ENCODE data around the gene NNT. TPM values are rescaled to one million over a fixed set of nuclear protein-coding genes. Genes with fewer than 3 reads are reported as not detected.
"Not testable (repeated sequence)": the region's sequence is repeated elsewhere in the genome, so short reads cannot be mapped to it uniquely, and the experiment has no call there.

Gene NNT
- total RNA-seq, 1 donor from 2014 or later: 64.8 TPM

DNA sequence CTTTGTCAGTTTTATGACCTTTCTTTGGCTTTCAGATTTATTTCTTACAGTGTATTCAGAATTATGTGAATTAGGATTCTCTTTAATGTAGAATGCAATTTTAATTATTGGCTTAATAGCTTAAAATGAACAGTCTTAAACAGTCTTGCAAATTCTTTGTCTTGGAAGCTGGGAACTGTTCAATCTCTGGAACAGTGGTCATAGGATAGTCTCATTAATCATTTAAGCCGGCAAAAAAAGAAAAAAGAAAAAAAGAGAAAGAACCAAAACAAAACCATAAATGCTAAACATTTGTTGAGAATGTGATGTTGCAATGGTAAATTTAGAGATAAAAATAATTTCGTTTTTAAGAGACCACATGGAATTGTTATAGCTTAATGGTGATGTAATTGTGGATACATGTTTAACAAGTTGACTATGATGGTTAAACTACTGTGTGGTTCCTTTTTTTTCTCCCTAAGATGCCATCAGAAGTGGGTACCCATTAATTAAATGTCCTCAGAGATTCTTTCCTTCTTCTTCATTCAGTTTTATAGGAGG is 61.6 kb downstream of the NNT start:
- no peak overlapping the region for H3K4me3 Mint-ChIP-seq (ENCODE audit: low read depth)
- no peak for DNase-seq (ENCODE audit: low spot score)
- peaks cover 10% of the 10 kb centered on the region for H3K9me3 Mint-ChIP-seq
- H3K4me1 Mint-ChIP-seq (ENCODE audit: low read depth): no peaks in the 10 kb centered on the region
- intact Hi-C loops (cut with micrococcal nuclease): no loop called here
- no peak overlapping the region for H3K27ac Mint-ChIP-seq
- H3K36me3 Mint-ChIP-seq (ENCODE audit: low read depth): peaks cover 77% of the 10 kb centered on the region
- H3K27me3 Mint-ChIP-seq (ENCODE audit: low read depth): no peaks in the 10 kb centered on the region

GRCh38 chr5:43665749-43666148 is 62.8 kb downstream of the NNT start:
- H3K4me1 Mint-ChIP-seq (ENCODE audit: low read depth); H3K27me3 Mint-ChIP-seq (ENCODE audit: low read depth); intact Hi-C loops (cut with micrococcal nuclease); H3K27ac Mint-ChIP-seq; H3K9me3 Mint-ChIP-seq; DNase-seq (ENCODE audit: low spot score); H3K4me3 Mint-ChIP-seq (ENCODE audit: low read depth): not testable (repeated sequence)
- H3K36me3 Mint-ChIP-seq (ENCODE audit: low read depth): peaks cover 73% of the 10 kb centered on the region

- intact Hi-C loops (cut with micrococcal nuclease); DNase-seq (ENCODE audit: low spot score); H3K27ac Mint-ChIP-seq; H3K4me1 Mint-ChIP-seq (ENCODE audit: low read depth); H3K9me3 Mint-ChIP-seq; H3K4me3 Mint-ChIP-seq (ENCODE audit: low read depth); H3K27me3 Mint-ChIP-seq (ENCODE audit: low read depth): not testable (repeated sequence)
- peaks cover 73% of the 10 kb centered on the region for H3K36me3 Mint-ChIP-seq (ENCODE audit: low read depth)
Observed at GRCh38 chr5:43666728-43667127, 63.7 kb downstream of the NNT start.

GRCh38 chr5:43667379-43667778 is 64.4 kb downstream of the NNT start:
- H3K4me1 Mint-ChIP-seq (ENCODE audit: low read depth); H3K27ac Mint-ChIP-seq; DNase-seq (ENCODE audit: low spot score); intact Hi-C loops (cut with micrococcal nuclease); H3K27me3 Mint-ChIP-seq (ENCODE audit: low read depth); H3K9me3 Mint-ChIP-seq; H3K4me3 Mint-ChIP-seq (ENCODE audit: low read depth): not testable (repeated sequence)
- peaks cover 75% of the 10 kb centered on the region for H3K36me3 Mint-ChIP-seq (ENCODE audit: low read depth)

DNA sequence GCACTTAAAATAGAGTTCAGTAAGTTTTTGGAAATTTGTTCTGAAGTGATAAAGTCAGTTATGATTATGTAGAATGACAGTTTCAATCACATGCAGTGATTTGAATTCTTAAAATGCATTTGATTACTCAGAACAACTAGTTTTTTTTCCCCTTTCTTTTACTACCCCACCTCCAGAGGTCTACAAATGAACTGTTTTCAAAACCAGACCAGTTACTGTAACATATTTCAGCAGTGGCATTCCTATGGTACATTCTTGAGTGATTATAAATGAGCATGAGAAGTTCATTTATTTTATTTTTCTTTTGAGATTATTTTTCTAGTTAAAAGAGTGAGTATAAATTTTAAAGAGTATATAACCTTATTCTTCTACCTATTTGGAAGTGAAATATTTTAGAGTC is 71.6 kb downstream of the NNT start:
- Mint-ChIP-seq H3K9me3 (no peaks in the 10 kb centered on the region), H3K4me1 (ENCODE audit: low read depth) (peaks cover 4% of the 10 kb centered on the region), H3K27me3 (ENCODE audit: low read depth) (no peaks in the 10 kb centered on the region), H3K36me3 (ENCODE audit: low read depth) (peaks cover 29% of the 10 kb centered on the region), H3K27ac (no peak overlapping the region), H3K4me3 (ENCODE audit: low read depth) (no peak overlapping the region)
- intact Hi-C loops (cut with micrococcal nuclease): no loop called here
- no peak for DNase-seq (ENCODE audit: low spot score)

DNA sequence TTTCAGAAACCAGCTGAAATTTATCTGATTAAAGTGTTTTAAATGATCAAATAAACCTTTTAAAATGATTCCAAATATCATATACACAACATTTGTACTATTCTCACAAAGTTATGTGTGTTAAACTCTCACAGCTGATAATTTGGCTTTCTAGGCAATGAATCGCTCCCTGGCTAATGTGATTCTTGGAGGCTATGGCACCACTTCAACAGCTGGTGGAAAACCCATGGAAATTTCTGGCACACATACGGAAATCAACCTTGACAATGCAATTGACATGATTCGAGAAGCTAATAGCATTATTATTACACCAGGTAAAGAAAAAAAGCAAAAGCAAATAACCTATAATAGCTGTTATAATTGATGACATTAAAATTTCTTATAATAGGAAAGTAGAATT is 72.4 kb downstream of the NNT start:
- H3K27ac Mint-ChIP-seq: no peak overlapping the region
- no peak overlapping the region for H3K4me3 Mint-ChIP-seq (ENCODE audit: low read depth)
- intact Hi-C loops (cut with micrococcal nuclease): no loop called here
- peaks cover 4% of the 10 kb centered on the region for H3K4me1 Mint-ChIP-seq (ENCODE audit: low read depth)
- no peak for DNase-seq (ENCODE audit: low spot score)
- H3K9me3 Mint-ChIP-seq: no peaks in the 10 kb centered on the region
- H3K27me3 Mint-ChIP-seq (ENCODE audit: low read depth): no peaks in the 10 kb centered on the region
- H3K36me3 Mint-ChIP-seq (ENCODE audit: low read depth): peaks cover 25% of the 10 kb centered on the region

DNA sequence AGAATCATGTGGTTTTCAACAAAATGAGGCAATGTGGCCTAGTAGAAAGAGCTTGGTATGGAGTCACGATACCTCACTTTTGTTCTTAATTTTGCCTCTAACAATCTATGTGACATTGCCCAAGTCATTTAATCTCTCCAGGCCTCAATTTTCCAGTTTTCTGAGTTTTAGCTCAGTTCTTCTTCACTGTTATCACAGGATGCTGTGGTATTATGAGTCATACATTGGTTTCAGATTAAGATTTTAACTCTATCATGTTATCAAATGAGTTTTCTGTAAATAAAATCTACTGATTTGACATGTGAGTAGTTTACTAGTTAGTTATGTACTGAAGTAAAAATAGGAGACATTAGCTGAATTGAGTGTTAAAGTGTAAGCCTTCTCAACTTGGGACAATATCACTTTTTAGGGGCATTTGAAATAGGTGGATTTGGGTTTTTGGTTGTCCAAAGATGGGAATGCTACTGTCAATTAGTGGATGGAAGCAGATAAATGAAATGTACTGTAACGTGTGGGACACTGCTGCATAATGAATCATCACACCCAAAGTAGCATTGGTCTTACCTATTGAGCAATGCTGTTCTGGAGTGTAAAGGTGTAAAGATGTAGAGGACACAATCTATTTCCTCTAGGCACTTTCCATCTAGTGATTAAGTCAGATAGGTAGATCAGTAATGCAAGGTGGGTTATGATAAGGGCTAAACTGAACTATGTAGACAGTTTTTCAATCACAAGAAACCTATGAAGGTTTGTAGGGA is 73.3 kb downstream of the NNT start:
- intact Hi-C loops (cut with micrococcal nuclease): no loop called here
- no peak for DNase-seq (ENCODE audit: low spot score)
- H3K9me3 Mint-ChIP-seq: no peaks in the 10 kb centered on the region
- peaks cover 22% of the 10 kb centered on the region for H3K36me3 Mint-ChIP-seq (ENCODE audit: low read depth)
- no peak overlapping the region for H3K27ac Mint-ChIP-seq
- H3K4me3 Mint-ChIP-seq (ENCODE audit: low read depth): no peak overlapping the region
- no peaks in the 10 kb centered on the region for H3K27me3 Mint-ChIP-seq (ENCODE audit: low read depth)
- H3K4me1 Mint-ChIP-seq (ENCODE audit: low read depth): peaks cover 4% of the 10 kb centered on the region

GRCh38 chr5:43677253-43677652 is 74.3 kb downstream of the NNT start:
- Mint-ChIP-seq H3K27ac (no peak overlapping the region), H3K27me3 (ENCODE audit: low read depth) (no peaks in the 10 kb centered on the region), H3K9me3 (no peaks in the 10 kb centered on the region), H3K4me1 (ENCODE audit: low read depth) (peaks cover 4% of the 10 kb centered on the region), H3K36me3 (ENCODE audit: low read depth) (peaks cover 19% of the 10 kb centered on the region), H3K4me3 (ENCODE audit: low read depth) (no peak overlapping the region)
- intact Hi-C loops (cut with micrococcal nuclease): no loop called here
- DNase-seq (ENCODE audit: low spot score): no peak

DNA sequence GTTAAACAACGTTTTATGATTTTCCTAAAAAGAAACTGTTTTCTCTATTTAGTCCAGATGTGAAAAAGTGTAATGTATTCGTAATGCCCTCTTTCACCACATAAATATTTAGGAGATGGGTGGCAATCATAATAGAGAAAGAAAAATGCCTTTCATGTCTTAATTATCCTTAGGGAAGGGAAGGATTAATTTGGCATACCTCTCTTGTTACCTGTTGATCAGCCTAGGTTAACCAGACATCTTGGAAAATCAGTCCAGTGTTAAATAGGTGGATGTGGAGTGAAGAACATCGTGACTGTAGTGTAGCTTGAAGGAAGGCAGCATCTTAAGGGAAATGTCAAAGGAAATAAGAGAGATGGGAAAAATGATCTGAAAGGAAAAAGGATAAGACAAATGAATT is 76.2 kb downstream of the NNT start:
- DNase-seq (ENCODE audit: low spot score): no peak
- Mint-ChIP-seq H3K9me3 (no peaks in the 10 kb centered on the region), H3K4me3 (ENCODE audit: low read depth) (no peak overlapping the region), H3K4me1 (ENCODE audit: low read depth) (peaks cover 8% of the 10 kb centered on the region), H3K27me3 (ENCODE audit: low read depth) (no peaks in the 10 kb centered on the region), H3K27ac (no peak overlapping the region), H3K36me3 (ENCODE audit: low read depth) (peaks cover 28% of the 10 kb centered on the region)
- intact Hi-C loops (cut with micrococcal nuclease): no loop called here

DNA sequence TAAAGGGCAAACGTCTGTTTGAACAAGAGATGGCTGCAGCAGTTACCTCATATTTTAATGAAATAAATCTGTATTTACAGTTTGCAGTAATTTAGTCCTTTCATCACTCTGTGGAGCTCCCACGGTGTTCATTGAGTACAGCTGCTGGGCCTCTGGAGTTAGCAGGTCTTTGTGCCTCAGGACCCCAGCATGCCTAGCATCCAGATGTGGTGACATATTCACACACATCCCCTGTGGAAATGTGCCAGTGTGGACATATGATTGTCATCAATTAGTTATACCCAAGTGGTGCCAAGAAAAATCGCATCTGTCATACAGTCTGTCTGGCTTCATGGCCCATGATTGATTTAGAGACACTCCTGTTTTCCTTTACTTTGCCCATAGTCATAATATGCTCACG is 77.3 kb downstream of the NNT start:
- H3K4me1 Mint-ChIP-seq (ENCODE audit: low read depth): peaks cover 6% of the 10 kb centered on the region
- no peak for DNase-seq (ENCODE audit: low spot score)
- H3K4me3 Mint-ChIP-seq (ENCODE audit: low read depth): no peak overlapping the region
- no peaks in the 10 kb centered on the region for H3K27me3 Mint-ChIP-seq (ENCODE audit: low read depth)
- no peak overlapping the region for H3K27ac Mint-ChIP-seq
- intact Hi-C loops (cut with micrococcal nuclease): no loop called here
- H3K9me3 Mint-ChIP-seq: no peaks in the 10 kb centered on the region
- peaks cover 28% of the 10 kb centered on the region for H3K36me3 Mint-ChIP-seq (ENCODE audit: low read depth)

- Mint-ChIP-seq H3K27ac (peak overlapping the region; percentile 44), H3K9me3 (peaks cover 11% of the 10 kb centered on the region), H3K4me3 (ENCODE audit: low read depth) (no peak overlapping the region), H3K36me3 (ENCODE audit: low read depth) (peaks cover 46% of the 10 kb centered on the region), H3K27me3 (ENCODE audit: low read depth) (no peaks in the 10 kb centered on the region), H3K4me1 (ENCODE audit: low read depth) (peaks cover 4% of the 10 kb centered on the region)
- no peak for DNase-seq (ENCODE audit: low spot score)
- intact Hi-C loops (cut with micrococcal nuclease): loop anchor here (1.0 kb wide), 1 partner anchor 43 kb away; no protein-coding TSS in a partner anchor
Observed at GRCh38 chr5:43683884-43684471, 81.0 kb downstream of the NNT start.

DNA sequence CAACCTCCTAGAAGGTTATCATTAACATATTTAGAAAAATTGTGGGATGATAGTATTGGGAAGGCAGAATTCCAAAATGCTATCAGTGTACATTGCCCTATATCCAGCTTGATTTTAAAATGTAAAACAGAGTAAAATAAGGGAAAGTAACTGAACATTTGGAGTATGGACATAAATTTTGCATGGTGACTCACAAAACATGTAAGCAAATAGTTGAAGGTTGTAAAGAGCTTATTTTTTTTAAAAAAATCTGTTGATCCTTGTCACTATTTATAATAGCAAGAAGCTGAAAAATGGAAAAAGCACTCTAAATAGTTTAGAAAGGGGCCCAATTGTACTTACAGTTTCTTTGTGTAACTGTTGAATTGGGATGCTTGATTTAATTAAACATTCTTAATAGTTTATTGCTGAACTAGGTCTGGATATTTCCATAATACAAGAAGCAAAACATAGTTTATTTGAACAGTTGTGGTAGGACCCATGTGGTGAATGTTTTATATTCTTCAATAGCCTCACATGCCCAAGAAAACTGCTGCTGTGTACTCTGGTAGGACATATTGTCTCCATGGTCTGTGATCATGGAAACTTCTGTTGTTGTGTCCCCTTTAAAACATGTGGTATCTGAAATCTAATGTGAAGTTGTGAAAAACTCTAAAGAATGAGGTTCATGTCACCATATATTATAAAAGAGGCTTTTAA is 82.4 kb downstream of the NNT start:
- peaks cover 54% of the 10 kb centered on the region for H3K36me3 Mint-ChIP-seq (ENCODE audit: low read depth)

DNA sequence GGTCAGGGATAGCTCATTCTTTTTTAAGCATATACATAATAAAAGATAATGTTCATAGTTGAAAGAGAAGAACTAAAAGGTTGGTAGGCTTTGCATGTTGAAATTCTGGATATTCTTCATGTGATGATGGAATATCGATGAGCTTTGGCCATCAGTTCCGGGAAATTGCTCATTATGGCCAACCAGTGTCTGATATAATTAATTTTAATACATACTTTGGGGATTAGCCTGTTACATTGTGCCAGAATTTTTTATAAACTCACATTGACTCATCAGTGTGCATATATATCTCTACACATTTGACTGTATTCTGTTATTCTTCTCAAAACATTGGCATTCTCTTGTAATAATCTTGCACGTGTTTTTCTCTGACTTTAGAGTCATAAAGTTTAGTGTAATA is 84.3 kb downstream of the NNT start:
- H3K4me1 Mint-ChIP-seq (ENCODE audit: low read depth): peaks cover 4% of the 10 kb centered on the region
- H3K36me3 Mint-ChIP-seq (ENCODE audit: low read depth): peaks cover 55% of the 10 kb centered on the region
- H3K27me3 Mint-ChIP-seq (ENCODE audit: low read depth): no peaks in the 10 kb centered on the region
- H3K9me3 Mint-ChIP-seq: peaks cover 25% of the 10 kb centered on the region
- DNase-seq (ENCODE audit: low spot score): no peak
- intact Hi-C loops (cut with micrococcal nuclease): no loop called here
- H3K27ac Mint-ChIP-seq: no peak overlapping the region
- H3K4me3 Mint-ChIP-seq (ENCODE audit: low read depth): no peak overlapping the region

More for the DNA sequence above, 82.4 kb downstream of the NNT start:
- H3K4me3 Mint-ChIP-seq (ENCODE audit: low read depth): no peak overlapping the region
- no peak for DNase-seq (ENCODE audit: low spot score)
- H3K4me1 Mint-ChIP-seq (ENCODE audit: low read depth): peaks cover 4% of the 10 kb centered on the region
- peaks cover 25% of the 10 kb centered on the region for H3K9me3 Mint-ChIP-seq
- intact Hi-C loops (cut with micrococcal nuclease): no loop called here
- H3K27me3 Mint-ChIP-seq (ENCODE audit: low read depth): no peaks in the 10 kb centered on the region
- no peak overlapping the region for H3K27ac Mint-ChIP-seq

Measured in activated T-helper 2 cell treated with anti-CD3 and anti-CD28 coated beads, Interferon-gamma antibody, Interleukin-2, Interleukin-4, amounts not matched to agents 10 μg/mL and 5 μg/mL and 100 μg/mL, durations not matched to agents 14 hours and 24 hours and 36 hours (primary cell).